ENCODE data around the gene MAPK8IP3. TPM values are rescaled to one million over a fixed set of nuclear protein-coding genes. Genes with fewer than 3 reads are reported as not detected.
"Not testable (repeated sequence)": the region's sequence is repeated elsewhere in the genome, so short reads cannot be mapped to it uniquely, and the experiment has no call there.

MAPK8IP3 gene
- total and polyA plus RNA-seq, 7 experiments from 2014 or later, result 1.7 to 299 (median 244) TPM

GRCh38 chr16:1794221-1794871, 88.4 kb downstream of the MAPK8IP3 start:
- intact Hi-C loops (cut with micrococcal nuclease), result no loop called here
- H3K4me3 ChIP-seq (ENCODE audit: low read length), result no peak overlapping the region
- H3K9me3 ChIP-seq (ENCODE audit: control insufficient read depth in 2 of 3, low read length in 3 of 3), result peaks cover 0 to 6% (median 0%) of the 10 kb centered on the region in 3 experiments
- peaks cover 0 to 7% (median 0%) of the 10 kb centered on the region in 5 donors for H3K36me3 Mint-ChIP-seq
- CTCF ChIA-PET, result no interaction called here
- no peak overlapping the region for H3K27ac Mint-ChIP-seq
- no peaks in the 10 kb centered on the region for H3K4me1 Mint-ChIP-seq
- H3K36me3 ChIP-seq (ENCODE audit: control insufficient read depth in 2 of 3, insufficient read depth in 3 of 3, low read length in 3 of 3), result peaks cover 0 to 30% (median 0%) of the 10 kb centered on the region in 3 experiments
- no peaks in the 10 kb centered on the region for H3K27me3 Mint-ChIP-seq
- ATAC-seq (peak; percentile 17), DNase-seq (peak in 1 of 9 donors; percentile 4)
- no peaks in the 10 kb centered on the region for H3K27me3 ChIP-seq (ENCODE audit: control insufficient read depth in 2 of 2, insufficient read depth in 2 of 2, low read length in 2 of 2)
- H3K27ac ChIP-seq (ENCODE audit: low read depth, low read length), result no peak overlapping the region
- no peaks in the 10 kb centered on the region for H3K4me1 ChIP-seq (ENCODE audit: control insufficient read depth in 2 of 2, insufficient read depth in 2 of 2, low read length in 2 of 2)
- POLR2A ChIA-PET, result no interaction called here
- H3K9me3 Mint-ChIP-seq, result peaks cover 0 to 14% (median 3%) of the 10 kb centered on the region in 11 donors
- H3K4me3 Mint-ChIP-seq, result no peak overlapping the region

GRCh38 chr16:1794908-1795666, 89.1 kb downstream of the MAPK8IP3 start:
- ChIA-PET CTCF (no interaction called here), POLR2A (no interaction called here)
- intact Hi-C loops (cut with micrococcal nuclease), result no loop called here
- Histone ChIP-seq H3K9me3 (ENCODE audit: control insufficient read depth in 2 of 3, low read length in 3 of 3) (peaks cover 0 to 6% (median 0%) of the 10 kb centered on the region in 3 experiments), H3K27me3 (ENCODE audit: control insufficient read depth in 2 of 2, insufficient read depth in 2 of 2, low read length in 2 of 2) (no peaks in the 10 kb centered on the region), H3K4me3 (ENCODE audit: low read length) (no peak overlapping the region), H3K4me1 (ENCODE audit: control insufficient read depth in 2 of 2, insufficient read depth in 2 of 2, low read length in 2 of 2) (no peaks in the 10 kb centered on the region), H3K27ac (ENCODE audit: low read depth, low read length) (no peak overlapping the region), H3K36me3 (ENCODE audit: control insufficient read depth in 2 of 3, insufficient read depth in 3 of 3, low read length in 3 of 3) (peaks cover 0 to 23% (median 0%) of the 10 kb centered on the region in 3 experiments)
- ATAC-seq (no peak), DNase-seq (peak in 1 of 9 donors; percentile 4)
- Mint-ChIP-seq H3K9me3 (peaks cover 0 to 17% (median 6%) of the 10 kb centered on the region in 11 donors), H3K36me3 (peaks cover 0 to 7% (median 0%) of the 10 kb centered on the region in 5 donors), H3K4me1 (peaks cover 0 to 3% (median 0%) of the 10 kb centered on the region in 7 donors), H3K27ac (no peak overlapping the region), H3K27me3 (no peaks in the 10 kb centered on the region), H3K4me3 (no peak overlapping the region)

- intact Hi-C loops (cut with micrococcal nuclease), result not testable (repeated sequence)
These were observed 93.3 kb downstream of the MAPK8IP3 start for GRCh38 chr16:1799263-1799662.

GRCh38 chr16:1800701-1801100, 94.7 kb downstream of the MAPK8IP3 start:
- Histone ChIP-seq H3K4me1 (ENCODE audit: control insufficient read depth in 2 of 2, insufficient read depth in 2 of 2, low read length in 2 of 2) (no peaks in the 10 kb centered on the region), H3K27me3 (ENCODE audit: control insufficient read depth in 2 of 2, insufficient read depth in 2 of 2, low read length in 2 of 2) (no peaks in the 10 kb centered on the region), H3K4me3 (ENCODE audit: low read length) (no peak overlapping the region), H3K36me3 (ENCODE audit: control insufficient read depth in 2 of 3, insufficient read depth in 3 of 3, low read length in 3 of 3) (no peaks in the 10 kb centered on the region), H3K9me3 (ENCODE audit: control insufficient read depth in 2 of 3, low read length in 3 of 3) (peaks cover 0 to 6% (median 0%) of the 10 kb centered on the region in 3 experiments), H3K27ac (ENCODE audit: low read depth, low read length) (no peak overlapping the region)
- H3K9me3 Mint-ChIP-seq, result peaks cover 0 to 18% (median 7%) of the 10 kb centered on the region in 11 donors
- H3K36me3 Mint-ChIP-seq, result peaks cover 0 to 9% (median 3%) of the 10 kb centered on the region in 5 donors
- intact Hi-C loops (cut with micrococcal nuclease), result no loop called here
- ChIA-PET POLR2A (no interaction called here), CTCF (no interaction called here)
- no peaks in the 10 kb centered on the region for H3K27me3 Mint-ChIP-seq
- H3K27ac Mint-ChIP-seq, result no peak overlapping the region
- H3K4me1 Mint-ChIP-seq, result peaks cover 0 to 3% (median 0%) of the 10 kb centered on the region in 7 donors
- DNase-seq (no peak), ATAC-seq (no peak)
- H3K4me3 Mint-ChIP-seq, result no peak overlapping the region

More at GRCh38 chr16:1799263-1799662, 93.3 kb downstream of the MAPK8IP3 start:
- H3K4me1 ChIP-seq (ENCODE audit: control insufficient read depth in 2 of 2, insufficient read depth in 2 of 2, low read length in 2 of 2); H3K4me3 ChIP-seq (ENCODE audit: low read length); CTCF ChIA-PET; H3K4me3 Mint-ChIP-seq; ATAC-seq; H3K27me3 Mint-ChIP-seq; H3K27me3 ChIP-seq (ENCODE audit: control insufficient read depth in 2 of 2, insufficient read depth in 2 of 2, low read length in 2 of 2); H3K9me3 ChIP-seq (ENCODE audit: control insufficient read depth in 2 of 3, low read length in 3 of 3); DNase-seq; H3K4me1 Mint-ChIP-seq; H3K36me3 ChIP-seq (ENCODE audit: control insufficient read depth in 2 of 3, insufficient read depth in 3 of 3, low read length in 3 of 3); H3K27ac ChIP-seq (ENCODE audit: low read depth, low read length); H3K36me3 Mint-ChIP-seq: not testable (repeated sequence)
- POLR2A ChIA-PET, result interaction anchor here (2.0 kb wide), 1 partner anchor 17 kb away, joined by 7 read pairs; the partner anchor contains the start of genes NUBP2 and SPSB3
- Mint-ChIP-seq H3K27ac (peak overlapping the region in 1 of 9 donors; percentile 71), H3K9me3 (peaks cover 0 to 18% (median 7%) of the 10 kb centered on the region in 11 donors)

- no peak for ATAC-seq
These were observed 101.6 kb downstream of the MAPK8IP3 start for GRCh38 chr16:1807626-1808025.

GRCh38 chr16:1808691-1809090, 102.7 kb downstream of the MAPK8IP3 start:
- peaks cover 0 to 14% (median 8%) of the 10 kb centered on the region in 7 donors for H3K4me1 Mint-ChIP-seq
- ATAC-seq (no peak), DNase-seq (no peak)
- CTCF ChIA-PET, result no interaction called here
- peaks cover 0 to 2% (median 0%) of the 10 kb centered on the region in 11 donors for H3K9me3 Mint-ChIP-seq
- Histone ChIP-seq H3K4me1 (ENCODE audit: control insufficient read depth in 2 of 2, insufficient read depth in 2 of 2, low read length in 2 of 2) (no peaks in the 10 kb centered on the region), H3K9me3 (ENCODE audit: control insufficient read depth in 2 of 3, low read length in 3 of 3) (no peaks in the 10 kb centered on the region), H3K27ac (ENCODE audit: low read depth, low read length) (no peak overlapping the region), H3K36me3 (ENCODE audit: control insufficient read depth in 2 of 3, insufficient read depth in 3 of 3, low read length in 3 of 3) (peaks cover 7 to 41% (median 8%) of the 10 kb centered on the region in 3 experiments), H3K4me3 (ENCODE audit: low read length) (no peak overlapping the region), H3K27me3 (ENCODE audit: control insufficient read depth in 2 of 2, insufficient read depth in 2 of 2, low read length in 2 of 2) (no peaks in the 10 kb centered on the region)
- H3K27me3 Mint-ChIP-seq, result no peaks in the 10 kb centered on the region
- peaks cover 0 to 33% (median 13%) of the 10 kb centered on the region in 5 donors for H3K36me3 Mint-ChIP-seq
- no peak overlapping the region for H3K27ac Mint-ChIP-seq
- intact Hi-C loops (cut with micrococcal nuclease), result no loop called here
- no peak overlapping the region for H3K4me3 Mint-ChIP-seq
- POLR2A ChIA-PET, result no interaction called here

More at GRCh38 chr16:1807626-1808025, 101.6 kb downstream of the MAPK8IP3 start:
- no peaks in the 10 kb centered on the region for H3K9me3 ChIP-seq (ENCODE audit: control insufficient read depth in 2 of 3, low read length in 3 of 3)
- peaks cover 0 to 33% (median 10%) of the 10 kb centered on the region in 5 donors for H3K36me3 Mint-ChIP-seq
- intact Hi-C loops (cut with micrococcal nuclease), result no loop called here
- no peaks in the 10 kb centered on the region for H3K27me3 ChIP-seq (ENCODE audit: control insufficient read depth in 2 of 2, insufficient read depth in 2 of 2, low read length in 2 of 2)
- H3K9me3 Mint-ChIP-seq, result peaks cover 0 to 2% (median 0%) of the 10 kb centered on the region in 11 donors
- no peaks in the 10 kb centered on the region for H3K27me3 Mint-ChIP-seq
- POLR2A ChIA-PET, result no interaction called here
- DNase-seq, result no peak
- peaks cover 7 to 37% (median 8%) of the 10 kb centered on the region in 3 experiments for H3K36me3 ChIP-seq (ENCODE audit: control insufficient read depth in 2 of 3, insufficient read depth in 3 of 3, low read length in 3 of 3)
- no peak overlapping the region for H3K27ac Mint-ChIP-seq
- H3K4me3 Mint-ChIP-seq, result no peak overlapping the region
- H3K27ac ChIP-seq (ENCODE audit: low read depth, low read length), result no peak overlapping the region
- no peaks in the 10 kb centered on the region for H3K4me1 ChIP-seq (ENCODE audit: control insufficient read depth in 2 of 2, insufficient read depth in 2 of 2, low read length in 2 of 2)
- CTCF ChIA-PET, result no interaction called here
- no peak overlapping the region for H3K4me3 ChIP-seq (ENCODE audit: low read length)
- H3K4me1 Mint-ChIP-seq, result peaks cover 0 to 3% (median 0%) of the 10 kb centered on the region in 7 donors
